Spleen (tissue), 11 donors: ENCODE data around the gene COPS9. TPM values are rescaled to one million over a fixed set of nuclear protein-coding genes. Genes with fewer than 3 reads are reported as not detected.

Source experiments
- DNase-seq: peaks from one replicate; pipeline ENCODE4 v3.0.0-alpha.2; 2020
- H3K27ac ChIP-seq, 8 donors: fragments of 200-600 bp; sonication (generic) in 7 of 8; 1 replicate in 4 of 8; 2 replicates in 4 of 8; pipeline versions ENCODE4 v1.5.0 to v1.8.0; 2016 to 2021; ENCODE audit warnings: inconsistent platforms in 4 of 8, mild to moderate bottlenecking in 4 of 8, moderate library complexity in 1 of 8
- H3K27me3 ChIP-seq, 7 donors: fragments of 200-600 bp; sonication (generic) in 6 of 7; replicated peaks in 1 of 7; 1 replicate in 4 of 7; 2 replicates in 3 of 7; pipeline versions ENCODE4 v1.5.0 to v1.8.0; 2016 to 2021; ENCODE audit warnings: inconsistent platforms in 3 of 7, mild to moderate bottlenecking in 1 of 7
- H3K36me3 ChIP-seq, 6 donors: fragments of 200-600 bp; sonication (generic) in 5 of 6; 1 replicate in 4 of 6; 2 replicates in 2 of 6; pipeline versions ENCODE4 v1.5.0 to v1.8.0; 2016 to 2021; ENCODE audit warnings: inconsistent platforms in 2 of 6
- H3K4me1 ChIP-seq, 6 donors: fragments of 200-600 bp; sonication (generic) in 5 of 6; 1 replicate in 3 of 6; 2 replicates in 3 of 6; pipeline versions ENCODE4 v1.5.0 to v1.8.0; 2016 to 2021; ENCODE audit warnings: inconsistent platforms in 3 of 6
- H3K4me3 ChIP-seq, 8 donors: fragments of 200-600 bp; sonication (generic) in 7 of 8; 1 replicate in 4 of 8; 2 replicates in 4 of 8; pipeline versions ENCODE4 v1.5.0 to v1.8.0; 2016 to 2021; ENCODE audit warnings: inconsistent platforms in 4 of 8, mild to moderate bottlenecking in 4 of 8, moderate library complexity in 2 of 8
- H3K9me3 ChIP-seq, 8 donors: fragments of 200-600 bp; sonication (generic) in 7 of 8; 1 replicate in 4 of 8; 2 replicates in 4 of 8; pipeline versions ENCODE4 v1.5.0 to v1.8.0; 2016 to 2021; ENCODE audit warnings: inconsistent platforms in 4 of 8
- CTCF ChIP-seq, 11 experiments: fragments of 200-600 bp in 7 of 11; fragments of 450-650 bp in 4 of 11; sonication (generic) in 4 of 11; IDR thresholded peaks in 8 of 11; conservative IDR thresholded peaks in 3 of 11; 1 replicate in 7 of 11; 2 replicates in 4 of 11; pipeline versions ENCODE4 v1.4.0 to v1.8.0; 2016 to 2021; ENCODE audit warnings: antibody characterized with exemption in 11 of 11, inconsistent platforms in 4 of 11, mild to moderate bottlenecking in 1 of 11
- POLR2A ChIP-seq, 3 donors: fragments of 450-650 bp; IDR thresholded peaks; one replicate each; pipeline ENCODE4 v1.5.1; 2017; ENCODE audit warnings: antibody characterized with exemption in 3 of 3, mild to moderate bottlenecking in 1 of 3
- POLR2AphosphoS5 ChIP-seq, 3 donors: sonication (generic); formaldehyde crosslinking; IDR thresholded peaks; one replicate each; pipeline ENCODE4 v1.5.1; 2017; ENCODE audit warnings: antibody characterized with exemption in 3 of 3
- WGBS, 5 donors: extraction: QIAGEN DNeasy Blood & Tissue Kit in 3 of 5; methylation state at CpG; one replicate each; pipeline versions ENCODE4 v1.1.5 to v1.1.7; 2013 to 2018; 5-methylcytosine and 5-hydroxymethylcytosine counted together
- intact Hi-C: fragments of 100-400 bp; cut with DNase I; formaldehyde crosslinking; loops from one replicate; pipeline ENCODE4 v1.15.0; 2023; ENCODE audit warnings: low total_unique reads
- polyA plus RNA-seq, 3 donors: library from polyadenylated mRNA; stranded (reverse); fragments of 200-250 nt; gene quantifications; one replicate each; pipeline ENCODE4 v1.2.1, GENCODE V29; 2013
- total RNA-seq, 7 donors: library from RNA; depleted of rRNA in 3 of 7; stranded (reverse); fragments of >200 nt in 3 of 7; fragmentation: NEBNext Ultra II Directional in 4 of 7; extraction: Animal tissue kit (Norgen Biotek cat#: 25700) in 4 of 7; gene quantifications; one replicate each; pipeline versions ENCODE4 v1.1.0 to v1.2.1, GENCODE V29; 2016 to 2021
- donor health status: healthy with polysubstance abuse.
- donor health status: DM: no; HTN: no; CAD: no; lungs with moderate emphysema.
- donor health status: DM: no; HTN: no; CAD: no.
- donor health status: Bipolar disorder and iron deficiency.
- donor health status: healthy.
- donor health status: DM: no; HTN: no; CAD: no.
- donor health status: DM: yes; HTN: yes; CAD: no.

The COPS9 gene
- total and polyA plus RNA-seq, 10 donors, result 74.7 to 441 (median 95.0) TPM

GRCh38 chr2:240156435-240157146, 20.5 kb upstream of the COPS9 start:
- Histone ChIP-seq H3K4me1 (no peaks in the 10 kb centered on the region), H3K27me3 (peaks cover 0 to 13% (median 0%) of the 10 kb centered on the region in 7 donors), H3K9me3 (peaks cover 0 to 7% (median 0%) of the 10 kb centered on the region in 8 donors), H3K27ac (no peak overlapping the region), H3K36me3 (no peaks in the 10 kb centered on the region), H3K4me3 (no peak overlapping the region)
- peak; percentile 57 for DNase-seq
- WGBS, 5 donors, result 74 to 85% (median 80%) methylated on average over 27 to 29 of the region's 29 CpGs
- intact Hi-C loops, result no loop called here
- TF ChIP-seq CTCF (IDR thresholded peaks at IDR 0.05 in 8 of 11, conservative IDR thresholded peaks at IDR 0.05 in 3 of 11), result no peak
- TF ChIP-seq POLR2AphosphoS5 (IDR thresholded peaks at IDR 0.05), result no peak
- TF ChIP-seq POLR2A (IDR thresholded peaks at IDR 0.05), result no peak

- peaks cover 0 to 20% (median 0%) of the 10 kb centered on the region in 7 donors for H3K27me3 ChIP-seq
- H3K4me1 ChIP-seq, result no peaks in the 10 kb centered on the region
- H3K36me3 ChIP-seq, result no peaks in the 10 kb centered on the region
- TF ChIP-seq POLR2A (IDR thresholded peaks at IDR 0.05), result no peak
- no peak for TF ChIP-seq CTCF (IDR thresholded peaks at IDR 0.05 in 8 of 11, conservative IDR thresholded peaks at IDR 0.05 in 3 of 11)
- TF ChIP-seq POLR2AphosphoS5 (IDR thresholded peaks at IDR 0.05), result no peak
- 84 to 90% (median 88%) methylated on average over 13 of the region's 13 CpGs for WGBS, 5 donors
- peaks cover 0 to 7% (median 0%) of the 10 kb centered on the region in 8 donors for H3K9me3 ChIP-seq
- peak; percentile 38 for DNase-seq
- H3K27ac ChIP-seq, result no peak overlapping the region
- intact Hi-C loops, result no loop called here
- H3K4me3 ChIP-seq, result no peak overlapping the region
These were observed 19.8 kb upstream of the COPS9 start for GRCh38 chr2:240155745-240156390.

- Histone ChIP-seq H3K4me1 (no peaks in the 10 kb centered on the region), H3K27ac (no peak overlapping the region), H3K27me3 (peaks cover 0 to 27% (median under 1%) of the 10 kb centered on the region in 7 donors), H3K36me3 (no peaks in the 10 kb centered on the region), H3K4me3 (no peak overlapping the region), H3K9me3 (peaks cover 0 to 7% (median 0%) of the 10 kb centered on the region in 8 donors)
- peak; percentile 54 for DNase-seq
- intact Hi-C loops, result no loop called here
- 75 to 86% (median 78%) methylated on average over 16 to 17 of the region's 17 CpGs for WGBS, 5 donors
- TF ChIP-seq POLR2AphosphoS5 (IDR thresholded peaks at IDR 0.05), result no peak
- no peak for TF ChIP-seq CTCF (IDR thresholded peaks at IDR 0.05 in 8 of 11, conservative IDR thresholded peaks at IDR 0.05 in 3 of 11)
- no peak for TF ChIP-seq POLR2A (IDR thresholded peaks at IDR 0.05)
These were observed 19.1 kb upstream of the COPS9 start for GRCh38 chr2:240155048-240155744.
